GM21576 (cell line): ENCODE results near the gene NUDT22.

ENCODE experiments used
- ATAC-seq: cut with Tn5 transposase; IDR thresholded peaks from one replicate; pipeline ENCODE4 v1.9.1; 2021; ENCODE audit warnings: mild to moderate bottlenecking, moderate library complexity; ENCODE audit not compliant: unreplicated experiment

The NUDT22 gene

GRCh38 chr11:64206457-64207255, 19.4 kb upstream of the NUDT22 start, which contains the start of gene FERMT3:
FERMT3 (plus strand) TSS chr11:64206721; CDS start chr11:64207365, 644 bp downstream.
- ATAC-seq: no peak

GRCh38 chr11:64207256-64208085, 18.6 kb upstream of the NUDT22 start:
- ATAC-seq: peak; percentile 61

- ATAC-seq: no peak
These were observed 17.8 kb upstream of the NUDT22 start for GRCh38 chr11:64208086-64208795.

DNA sequence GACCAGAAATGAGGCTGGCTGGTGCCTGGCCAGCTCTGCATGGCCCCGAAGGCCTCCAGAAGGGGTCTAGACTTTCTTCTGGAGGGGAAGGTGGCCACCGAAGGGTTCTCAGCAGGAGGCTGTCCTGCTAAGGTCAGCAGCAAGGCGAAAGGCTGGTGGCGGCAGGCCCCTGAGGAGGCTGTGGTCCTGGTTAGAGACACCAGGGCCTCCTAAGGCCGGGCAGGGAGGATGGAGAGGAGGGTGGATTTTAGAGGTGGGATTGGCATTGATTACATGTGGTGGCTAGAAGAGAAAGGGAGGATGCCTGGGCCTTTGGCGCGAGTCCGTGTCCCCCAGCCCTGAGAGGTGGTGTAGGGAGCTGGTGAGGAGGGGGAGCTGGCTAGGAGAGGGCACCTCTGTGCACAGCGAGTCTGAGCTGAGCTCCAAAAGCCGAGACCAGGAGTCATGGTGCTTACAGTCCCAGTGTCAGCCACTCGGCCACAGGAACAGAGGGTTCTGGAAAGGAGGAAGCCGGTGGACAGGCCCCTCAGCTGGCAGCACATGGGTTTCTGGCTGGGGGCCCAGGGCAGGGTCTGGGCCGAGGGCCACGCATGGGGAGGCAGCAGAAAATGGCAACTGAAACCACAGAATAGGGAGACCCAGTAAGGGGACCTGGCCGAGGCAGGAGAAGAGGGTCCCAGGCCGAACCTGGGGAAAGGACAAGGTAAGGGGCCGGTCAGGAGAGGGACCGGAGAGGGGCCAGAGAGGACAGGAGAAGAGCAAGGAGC, 17.1 kb upstream of the NUDT22 start:
- no peak for ATAC-seq

- ATAC-seq: no peak
These were observed 16.6 kb upstream of the NUDT22 start for GRCh38 chr11:64209563-64209843.

DNA sequence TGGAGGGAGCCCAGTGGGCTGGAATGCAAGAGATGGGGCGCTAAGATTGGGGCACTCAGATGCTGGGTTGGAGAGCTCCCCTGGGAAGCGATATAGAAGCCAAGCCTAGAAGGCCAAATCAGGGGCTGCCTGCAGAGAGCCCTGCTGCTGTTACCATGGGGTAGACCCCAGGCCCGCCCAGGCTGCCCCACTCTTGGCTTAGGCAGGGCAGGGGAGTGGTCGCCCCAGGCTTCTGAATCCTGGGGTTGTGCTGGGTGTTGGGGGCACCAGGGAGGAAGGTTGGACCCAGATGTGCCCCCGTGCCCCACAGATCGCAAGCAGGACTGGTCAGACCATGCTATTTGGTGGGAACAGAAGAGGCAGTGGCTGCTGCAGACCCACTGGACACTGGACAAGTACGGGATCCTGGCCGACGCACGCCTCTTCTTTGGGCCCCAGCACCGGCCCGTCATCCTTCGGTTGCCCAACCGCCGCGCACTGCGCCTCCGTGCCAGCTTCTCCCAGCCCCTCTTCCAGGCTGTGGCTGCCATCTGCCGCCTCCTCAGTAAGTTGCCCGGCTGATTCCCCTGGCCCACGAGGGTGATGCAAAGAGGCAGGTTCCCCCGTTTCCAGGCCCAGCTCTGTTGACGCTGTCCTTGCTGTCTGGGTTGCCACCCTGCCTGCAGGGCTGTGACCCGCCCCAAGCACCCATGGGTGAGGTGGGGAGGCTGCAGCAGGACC, 15.6 kb upstream of the NUDT22 start:
- no peak for ATAC-seq

GRCh38 chr11:64211181-64211872, 14.7 kb upstream of the NUDT22 start:
- ATAC-seq: no peak

GRCh38 chr11:64216879-64217278, 9.2 kb upstream of the NUDT22 start:
- ATAC-seq: no peak

GRCh38 chr11:64218628-64219353, 7.3 kb upstream of the NUDT22 start:
- no peak for ATAC-seq

DNA sequence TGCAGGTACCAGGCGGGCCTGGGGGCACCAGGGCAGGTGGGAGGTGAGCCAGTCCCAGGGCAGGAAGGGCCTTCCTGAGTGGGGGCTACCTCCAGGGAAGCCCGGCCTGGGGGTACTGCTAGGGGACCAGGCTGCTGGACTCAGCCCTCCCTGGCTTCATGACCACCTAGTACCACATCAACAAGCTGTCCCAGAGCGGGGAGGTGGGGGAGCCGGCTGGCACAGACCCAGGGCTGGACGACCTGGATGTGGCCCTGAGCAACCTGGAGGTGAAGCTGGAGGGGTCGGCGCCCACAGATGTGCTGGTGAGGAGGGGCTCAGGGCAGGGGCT, 6.8 kb upstream of the NUDT22 start:
- no peak for ATAC-seq

DNA sequence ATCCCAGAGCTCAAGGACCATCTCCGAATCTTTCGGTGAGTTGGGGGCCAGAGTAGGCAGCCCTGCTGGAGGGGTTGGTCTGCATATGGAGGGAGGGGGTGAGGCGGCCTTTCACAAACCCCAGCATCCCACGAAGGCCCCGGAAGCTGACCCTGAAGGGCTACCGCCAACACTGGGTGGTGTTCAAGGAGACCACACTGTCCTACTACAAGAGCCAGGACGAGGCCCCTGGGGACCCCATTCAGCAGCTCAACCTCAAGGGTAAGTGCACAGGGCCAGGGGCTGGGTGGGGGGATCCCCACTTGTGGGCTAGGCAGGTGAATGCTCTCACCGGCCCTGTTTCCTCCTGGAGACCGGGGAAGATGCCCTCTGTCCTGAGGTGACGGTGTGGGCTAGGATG, 6.3 kb upstream of the NUDT22 start:
- no peak for ATAC-seq

- no peak for ATAC-seq
These were observed 5.8 kb upstream of the NUDT22 start for GRCh38 chr11:64220271-64220670.

GRCh38 chr11:64220798-64221197, 5.3 kb upstream of the NUDT22 start:
- no peak for ATAC-seq

DNA sequence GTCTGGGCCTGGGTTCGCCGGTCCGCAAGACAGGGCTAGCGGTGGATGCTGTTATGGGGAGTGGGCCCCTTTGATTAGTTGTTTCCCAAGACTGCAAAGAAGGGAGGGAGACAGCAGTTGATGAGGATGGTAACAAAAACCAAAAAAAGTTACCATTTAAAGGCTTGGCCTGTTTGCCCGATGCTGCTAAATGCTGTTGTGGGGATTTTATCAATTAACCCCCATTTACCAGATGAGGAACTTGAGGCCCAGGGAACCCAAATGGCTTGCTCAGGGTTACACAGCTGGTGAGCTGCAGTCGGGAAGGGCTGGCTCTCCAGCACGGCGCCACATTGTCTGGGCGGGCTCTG, 3.4 kb upstream of the NUDT22 start:
- ATAC-seq: no peak

- ATAC-seq: no peak
These were observed 2.9 kb upstream of the NUDT22 start for GRCh38 chr11:64223001-64223651.

GRCh38 chr11:64224151-64224890, 1.8 kb upstream of the NUDT22 start:
- no peak for ATAC-seq

DNA sequence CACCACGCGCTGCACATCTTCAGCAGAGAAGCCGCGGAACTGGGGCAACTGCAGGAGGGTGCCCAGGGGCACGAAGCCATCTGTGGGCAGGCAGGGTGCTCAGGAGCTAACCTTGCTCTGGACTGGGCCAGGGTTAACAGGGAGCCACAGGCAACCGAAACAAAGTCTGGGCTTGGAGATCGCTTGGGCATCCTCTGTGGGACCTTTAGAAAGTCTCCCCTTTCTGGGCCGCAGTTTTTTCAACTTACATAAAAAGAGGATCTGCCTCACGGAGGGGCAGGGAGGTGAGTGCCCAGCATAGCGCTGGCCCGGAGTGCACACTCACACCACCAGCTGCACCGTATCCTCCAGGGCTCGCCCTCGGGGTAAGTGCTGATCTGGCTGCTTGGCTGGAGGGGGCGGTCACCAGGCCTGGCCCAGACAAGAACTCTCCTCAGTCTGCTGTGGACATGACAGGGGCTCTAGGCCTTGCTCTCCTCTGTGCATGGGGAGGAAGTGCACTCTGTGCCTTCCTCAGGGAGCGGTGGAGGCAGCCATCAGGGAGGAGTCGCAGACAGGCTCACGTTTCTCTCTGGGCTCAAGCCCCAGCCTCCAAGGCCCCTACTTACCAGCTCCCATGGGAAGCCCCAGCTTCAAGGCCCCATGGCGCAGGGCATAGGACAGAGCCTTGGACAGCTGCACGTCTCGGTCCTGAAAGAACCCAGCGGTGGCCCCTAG, 1.0 kb upstream of the NUDT22 start:
- no peak for ATAC-seq
